ENCODE data around the gene PAQR9. TPM values are rescaled to one million over a fixed set of nuclear protein-coding genes. Genes with fewer than 3 reads are reported as not detected.

Gene PAQR9
- total RNA-seq, 1 donor from 2014 or later, result not detected

DNA sequence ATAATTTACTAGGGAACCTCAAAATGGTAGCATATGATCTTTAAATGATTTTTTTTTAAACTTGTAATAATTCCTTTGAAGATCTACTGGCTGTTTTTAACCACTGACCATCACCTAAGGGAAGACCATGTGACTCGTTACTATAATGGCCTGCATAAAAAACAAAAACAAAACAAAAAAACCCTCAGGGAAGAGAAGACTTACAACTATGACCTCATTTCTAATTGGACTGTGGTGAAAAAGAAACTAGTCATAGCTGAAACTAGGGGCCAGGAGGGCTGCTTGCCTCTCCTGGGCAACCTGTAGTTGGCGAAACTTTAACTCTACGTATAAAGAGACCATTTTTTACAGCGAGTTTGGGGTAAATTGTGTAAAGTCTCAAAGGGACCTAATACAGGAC lies 23.0 kb downstream of the PAQR9 start:
- no peaks in the 10 kb centered on the region for H3K36me3 Mint-ChIP-seq (ENCODE audit: unreplicated experiment)
- H3K4me1 Mint-ChIP-seq (ENCODE audit: unreplicated experiment), result no peaks in the 10 kb centered on the region
- TF ChIP-seq, protein P1, sequence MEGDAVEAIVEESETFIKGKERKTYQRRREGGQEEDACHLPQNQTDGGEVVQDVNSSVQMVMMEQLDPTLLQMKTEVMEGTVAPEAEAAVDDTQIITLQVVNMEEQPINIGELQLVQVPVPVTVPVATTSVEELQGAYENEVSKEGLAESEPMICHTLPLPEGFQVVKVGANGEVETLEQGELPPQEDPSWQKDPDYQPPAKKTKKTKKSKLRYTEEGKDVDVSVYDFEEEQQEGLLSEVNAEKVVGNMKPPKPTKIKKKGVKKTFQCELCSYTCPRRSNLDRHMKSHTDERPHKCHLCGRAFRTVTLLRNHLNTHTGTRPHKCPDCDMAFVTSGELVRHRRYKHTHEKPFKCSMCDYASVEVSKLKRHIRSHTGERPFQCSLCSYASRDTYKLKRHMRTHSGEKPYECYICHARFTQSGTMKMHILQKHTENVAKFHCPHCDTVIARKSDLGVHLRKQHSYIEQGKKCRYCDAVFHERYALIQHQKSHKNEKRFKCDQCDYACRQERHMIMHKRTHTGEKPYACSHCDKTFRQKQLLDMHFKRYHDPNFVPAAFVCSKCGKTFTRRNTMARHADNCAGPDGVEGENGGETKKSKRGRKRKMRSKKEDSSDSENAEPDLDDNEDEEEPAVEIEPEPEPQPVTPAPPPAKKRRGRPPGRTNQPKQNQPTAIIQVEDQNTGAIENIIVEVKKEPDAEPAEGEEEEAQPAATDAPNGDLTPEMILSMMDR (IDR thresholded peaks at IDR 0.05), result no peak
- peaks cover 12% of the 10 kb centered on the region for H3K27me3 Mint-ChIP-seq (ENCODE audit: unreplicated experiment)
- no peak overlapping the region for H3K27ac Mint-ChIP-seq (ENCODE audit: unreplicated experiment)
- no peak for DNase-seq (ENCODE audit: extremely low spot score, unreplicated experiment)
- H3K9me3 Mint-ChIP-seq (ENCODE audit: unreplicated experiment), result no peaks in the 10 kb centered on the region
- no peak overlapping the region for H3K4me3 Mint-ChIP-seq (ENCODE audit: unreplicated experiment)

DNA sequence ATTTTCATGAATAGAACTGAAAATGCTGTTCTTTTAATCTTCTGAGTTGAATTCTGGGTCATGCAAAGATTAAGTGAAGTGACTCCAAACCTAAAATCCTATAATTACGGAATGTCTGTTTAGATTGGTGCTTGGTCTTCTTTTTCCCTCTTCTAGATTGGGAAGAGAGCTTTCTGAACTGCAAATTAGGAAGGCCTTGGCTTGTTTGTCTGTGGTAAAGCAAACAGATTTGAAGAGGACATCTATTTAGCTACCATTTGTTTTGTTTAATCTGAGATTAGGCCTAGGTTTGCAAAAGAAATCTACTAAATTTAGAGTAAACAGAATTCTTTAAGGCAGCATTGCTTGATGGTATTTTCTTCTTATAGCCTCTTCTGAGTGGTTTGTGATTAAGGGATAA lies 23.5 kb downstream of the PAQR9 start:
- Mint-ChIP-seq H3K27ac (ENCODE audit: unreplicated experiment) (no peak overlapping the region), H3K4me3 (ENCODE audit: unreplicated experiment) (no peak overlapping the region), H3K27me3 (ENCODE audit: unreplicated experiment) (peaks cover 12% of the 10 kb centered on the region), H3K36me3 (ENCODE audit: unreplicated experiment) (no peaks in the 10 kb centered on the region), H3K4me1 (ENCODE audit: unreplicated experiment) (no peaks in the 10 kb centered on the region), H3K9me3 (ENCODE audit: unreplicated experiment) (no peaks in the 10 kb centered on the region)
- DNase-seq (ENCODE audit: extremely low spot score, unreplicated experiment), result no peak
- TF ChIP-seq, protein P1 (IDR thresholded peaks at IDR 0.05), result no peak

DNA sequence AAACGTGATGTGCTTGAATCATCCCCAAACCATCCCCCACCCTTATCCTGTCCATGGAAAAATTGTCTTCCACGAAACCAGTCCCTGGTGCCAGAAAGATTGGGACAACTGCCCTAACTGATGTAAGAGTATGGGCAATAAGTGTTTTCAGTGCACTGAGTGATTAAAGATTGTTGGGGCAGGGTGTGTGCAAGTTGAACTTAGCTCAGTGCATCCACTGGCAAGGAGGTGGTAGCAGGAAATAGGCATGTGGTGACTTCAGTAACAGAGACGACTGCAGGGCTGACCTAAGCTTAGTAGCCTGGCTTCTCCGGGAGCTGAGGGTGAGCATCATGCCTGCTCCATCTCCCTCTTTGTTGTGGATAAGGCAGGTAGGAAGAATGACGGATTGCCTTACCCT lies 27.5 kb downstream of the PAQR9 start:
- H3K4me3 Mint-ChIP-seq (ENCODE audit: unreplicated experiment), result no peak overlapping the region
- DNase-seq (ENCODE audit: extremely low spot score, unreplicated experiment), result no peak
- no peak overlapping the region for H3K27ac Mint-ChIP-seq (ENCODE audit: unreplicated experiment)
- no peaks in the 10 kb centered on the region for H3K9me3 Mint-ChIP-seq (ENCODE audit: unreplicated experiment)
- H3K27me3 Mint-ChIP-seq (ENCODE audit: unreplicated experiment), result peaks cover 6% of the 10 kb centered on the region
- TF ChIP-seq, protein P1 (IDR thresholded peaks at IDR 0.05), result no peak
- H3K4me1 Mint-ChIP-seq (ENCODE audit: unreplicated experiment), result no peaks in the 10 kb centered on the region
- H3K36me3 Mint-ChIP-seq (ENCODE audit: unreplicated experiment), result no peaks in the 10 kb centered on the region

DNA sequence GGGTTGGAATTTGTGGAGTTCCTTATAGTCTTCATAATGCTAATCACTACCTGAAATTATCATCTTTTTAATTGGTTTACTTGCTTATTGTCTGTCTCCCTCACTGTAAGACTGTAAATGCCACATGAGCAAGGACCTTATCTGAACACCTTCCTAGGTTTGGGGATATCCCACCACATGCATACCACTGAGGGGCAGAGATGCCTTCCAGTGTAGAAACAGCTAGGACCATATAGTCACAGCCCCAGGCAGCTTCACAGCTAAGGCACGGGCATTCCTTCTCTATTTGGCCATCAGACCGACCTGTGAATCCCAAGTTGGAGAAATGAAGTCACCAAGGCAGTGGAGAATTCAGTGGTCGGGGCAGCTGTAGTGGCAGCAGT lies 28.6 kb downstream of the PAQR9 start:
- H3K4me1 Mint-ChIP-seq (ENCODE audit: unreplicated experiment), result no peaks in the 10 kb centered on the region
- TF ChIP-seq, protein P1 (IDR thresholded peaks at IDR 0.05), result no peak
- no peak for DNase-seq (ENCODE audit: extremely low spot score, unreplicated experiment)
- H3K27ac Mint-ChIP-seq (ENCODE audit: unreplicated experiment), result no peak overlapping the region
- no peaks in the 10 kb centered on the region for H3K9me3 Mint-ChIP-seq (ENCODE audit: unreplicated experiment)
- H3K27me3 Mint-ChIP-seq (ENCODE audit: unreplicated experiment), result peaks cover 6% of the 10 kb centered on the region
- H3K4me3 Mint-ChIP-seq (ENCODE audit: unreplicated experiment), result no peak overlapping the region
- H3K36me3 Mint-ChIP-seq (ENCODE audit: unreplicated experiment), result no peaks in the 10 kb centered on the region

- Mint-ChIP-seq H3K9me3 (ENCODE audit: unreplicated experiment) (no peaks in the 10 kb centered on the region), H3K27ac (ENCODE audit: unreplicated experiment) (no peak overlapping the region), H3K4me3 (ENCODE audit: unreplicated experiment) (no peak overlapping the region), H3K4me1 (ENCODE audit: unreplicated experiment) (no peaks in the 10 kb centered on the region), H3K27me3 (ENCODE audit: unreplicated experiment) (peaks cover 6% of the 10 kb centered on the region), H3K36me3 (ENCODE audit: unreplicated experiment) (no peaks in the 10 kb centered on the region)
- DNase-seq (ENCODE audit: extremely low spot score, unreplicated experiment), result no peak
- TF ChIP-seq, protein P1 (IDR thresholded peaks at IDR 0.05), result no peak
Observed at GRCh38 chr3:142934128-142934886, 29.2 kb downstream of the PAQR9 start.

Data from osteocyte (in vitro differentiated cells).